HEK293 (cell line): ENCODE measurements around the gene MYO7A.

Experiments
- CTCF ChIA-PET: fragments of 350-600 bp; formaldehyde crosslinking; extraction: SDS; loops from one replicate; lab custom pipeline; 2021; ENCODE audit warnings: antibody characterized with exemption; lab: Yijun Ruan, JAX
- POLR2A ChIA-PET: fragments of 300-600 bp; formaldehyde crosslinking; extraction: SDS; loops from one replicate; lab custom pipeline; 2020; ENCODE audit warnings: antibody characterized with exemption, inconsistent platforms; lab: Yijun Ruan, JAX
- H3K27ac ChIP-seq: fragments of 200-500 bp; sonication (Bioruptor generic); 2 replicates; pipeline ENCODE4 v1.5.1; 2014; ENCODE audit warnings: low read depth, low read length, control low read depth, inconsistent platforms; ENCODE audit errors: extremely low read depth
- H3K36me3 ChIP-seq, 2 experiments: fragments of 200-500 bp in 1 of 2; sonication (Bioruptor generic) in 1 of 2; 1 replicate in 1 of 2; 2 replicates in 1 of 2; pipeline ENCODE4 v1.5.1; 2014 to 2017; ENCODE audit warnings: inconsistent platforms in 2 of 2, low read length in 2 of 2; ENCODE audit not compliant: control insufficient read depth in 2 of 2, insufficient read depth in 1 of 2
- H3K4me1 ChIP-seq: fragments of 200-500 bp; sonication (Bioruptor generic); 2 replicates; pipeline ENCODE4 v1.5.1; 2014; ENCODE audit warnings: mild to moderate bottlenecking, low read length, inconsistent platforms; ENCODE audit not compliant: control insufficient read depth, insufficient read depth
- H3K4me3 ChIP-seq: 2 replicates; pipeline ENCODE4 v1.5.1; 2011; ENCODE audit warnings: low read depth, mild to moderate bottlenecking, control low read depth, low read length, moderate library complexity
- H3K9me3 ChIP-seq: fragments of 200-500 bp; sonication (Bioruptor generic); 2 replicates; pipeline ENCODE4 v1.5.1; 2014; ENCODE audit warnings: low read depth, low read length, inconsistent platforms; ENCODE audit not compliant: control insufficient read depth, insufficient read depth
- CTCF ChIP-seq: fragments of 450-650 bp; formaldehyde crosslinking; IDR thresholded peaks from 2 replicates; pipeline ENCODE4 v1.5.1; 2016; ENCODE audit warnings: missing biosample characterization, missing genetic modification characterization
- EGR2 ChIP-seq: fragments of 450-650 bp; formaldehyde crosslinking; IDR thresholded peaks from 2 replicates; pipeline ENCODE4 v1.5.1; 2016; ENCODE audit warnings: low read depth, missing biosample characterization, missing genetic modification characterization
- PRDM2 ChIP-seq: fragments of 450-650 bp; formaldehyde crosslinking; IDR thresholded peaks from 2 replicates; pipeline ENCODE4 v1.5.1; 2016; ENCODE audit warnings: missing biosample characterization, missing genetic modification characterization, borderline replicate concordance
- REST ChIP-seq: fragments of 450-650 bp; formaldehyde crosslinking; IDR thresholded peaks from 2 replicates; pipeline ENCODE4 v1.5.1; 2016; ENCODE audit warnings: missing biosample characterization, missing genetic modification characterization
- SP2 ChIP-seq: fragments of 450-650 bp; formaldehyde crosslinking; IDR thresholded peaks from 2 replicates; pipeline ENCODE4 v1.5.1; 2016; ENCODE audit warnings: missing biosample characterization, missing genetic modification characterization
- ZBTB17 ChIP-seq: fragments of 450-650 bp; formaldehyde crosslinking; IDR thresholded peaks from 2 replicates; pipeline ENCODE4 v1.5.1; 2016; ENCODE audit warnings: missing biosample characterization, missing genetic modification characterization
- ZBTB7A ChIP-seq: fragments of 450-650 bp; formaldehyde crosslinking; IDR thresholded peaks from 2 replicates; pipeline ENCODE4 v1.5.1; 2016; ENCODE audit warnings: low read depth, missing biosample characterization, missing genetic modification characterization
- ZFHX2 ChIP-seq: fragments of 450-650 bp; formaldehyde crosslinking; conservative IDR thresholded peaks from 2 replicates; pipeline ENCODE4 v1.5.1; 2016; ENCODE audit warnings: missing biosample characterization, missing genetic modification characterization
- ZFP69B ChIP-seq: fragments of 450-650 bp; formaldehyde crosslinking; IDR thresholded peaks from 2 replicates; pipeline ENCODE4 v1.5.1; 2016; ENCODE audit warnings: missing biosample characterization, missing genetic modification characterization
- ZNF138 ChIP-seq: fragments of 450-650 bp; formaldehyde crosslinking; IDR thresholded peaks from 2 replicates; pipeline ENCODE4 v1.5.1; 2016; ENCODE audit warnings: missing biosample characterization, missing genetic modification characterization, borderline replicate concordance
- ZNF19 ChIP-seq: fragments of 450-650 bp; formaldehyde crosslinking; IDR thresholded peaks from 2 replicates; pipeline ENCODE4; 2016; ENCODE audit warnings: missing biosample characterization, missing genetic modification characterization, low read depth
- ZNF239 ChIP-seq: fragments of 450-650 bp; formaldehyde crosslinking; IDR thresholded peaks from 2 replicates; pipeline ENCODE4 v1.5.1; 2016; ENCODE audit warnings: missing biosample characterization, missing genetic modification characterization
- ZNF24 ChIP-seq: fragments of 450-650 bp; formaldehyde crosslinking; IDR thresholded peaks from 2 replicates; pipeline ENCODE4 v1.5.1; 2016; ENCODE audit warnings: missing biosample characterization, missing genetic modification characterization
- ZNF501 ChIP-seq: fragments of 450-650 bp; formaldehyde crosslinking; IDR thresholded peaks from 2 replicates; pipeline ENCODE4 v1.5.1; 2016; ENCODE audit warnings: missing biosample characterization, missing genetic modification characterization
- ZNF513 ChIP-seq: fragments of 450-650 bp; IDR thresholded peaks from 2 replicates; pipeline ENCODE4 v1.5.1; 2018; ENCODE audit warnings: missing biosample characterization, missing genetic modification characterization
- ZNF561 ChIP-seq: fragments of 450-650 bp; IDR thresholded peaks from 2 replicates; pipeline ENCODE4 v1.5.1; 2018; ENCODE audit warnings: missing biosample characterization, missing genetic modification characterization, borderline replicate concordance
- ZNF571 ChIP-seq: fragments of 450-650 bp; formaldehyde crosslinking; IDR thresholded peaks from 2 replicates; pipeline ENCODE4 v1.5.0; 2017; ENCODE audit warnings: missing biosample characterization, missing genetic modification characterization
- ZNF600 ChIP-seq: fragments of 450-650 bp; formaldehyde crosslinking; IDR thresholded peaks from 2 replicates; pipeline ENCODE4 v1.5.1; 2016; ENCODE audit warnings: missing biosample characterization, missing genetic modification characterization
- ZNF626 ChIP-seq: fragments of 450-650 bp; sonication (Bioruptor Pico); formaldehyde crosslinking; IDR thresholded peaks from 2 replicates; pipeline ENCODE4 v1.5.1; 2018; ENCODE audit warnings: missing biosample characterization, missing genetic modification characterization, inconsistent platforms
- ZSCAN4 ChIP-seq: fragments of 450-650 bp; formaldehyde crosslinking; IDR thresholded peaks from 2 replicates; pipeline ENCODE4 v1.5.1; 2017; ENCODE audit warnings: missing biosample characterization, missing genetic modification characterization

Gene MYO7A

GRCh38 chr11:77196961-77197360 lies 68.9 kb downstream of the MYO7A start:
- Histone ChIP-seq H3K4me3 (no peak overlapping the region), H3K4me1 (no peaks in the 10 kb centered on the region), H3K27ac (no peak overlapping the region), H3K9me3 (no peaks in the 10 kb centered on the region), H3K36me3 (no peaks in the 10 kb centered on the region)
- ChIA-PET CTCF (interaction anchor here (0.6 to 3.9 kb wide), 8 partner anchors 9 to 790 kb away, joined by 3 to 40 read pairs (median 4); no protein-coding TSS in a partner anchor), POLR2A (interaction anchor here (0.6 to 1.8 kb wide), 2 partner anchors 8 to 25 kb away, joined by 3 to 5 read pairs; no protein-coding TSS in a partner anchor)
- TF ChIP-seq ZFP69B (tag by site-specific recombination), result no peak
- peak; percentile 57; the same call in 1 of the 2 replicates for TF ChIP-seq EGR2
- TF ChIP-seq ZFHX2 (tag by site-specific recombination), result peak; percentile 71

DNA sequence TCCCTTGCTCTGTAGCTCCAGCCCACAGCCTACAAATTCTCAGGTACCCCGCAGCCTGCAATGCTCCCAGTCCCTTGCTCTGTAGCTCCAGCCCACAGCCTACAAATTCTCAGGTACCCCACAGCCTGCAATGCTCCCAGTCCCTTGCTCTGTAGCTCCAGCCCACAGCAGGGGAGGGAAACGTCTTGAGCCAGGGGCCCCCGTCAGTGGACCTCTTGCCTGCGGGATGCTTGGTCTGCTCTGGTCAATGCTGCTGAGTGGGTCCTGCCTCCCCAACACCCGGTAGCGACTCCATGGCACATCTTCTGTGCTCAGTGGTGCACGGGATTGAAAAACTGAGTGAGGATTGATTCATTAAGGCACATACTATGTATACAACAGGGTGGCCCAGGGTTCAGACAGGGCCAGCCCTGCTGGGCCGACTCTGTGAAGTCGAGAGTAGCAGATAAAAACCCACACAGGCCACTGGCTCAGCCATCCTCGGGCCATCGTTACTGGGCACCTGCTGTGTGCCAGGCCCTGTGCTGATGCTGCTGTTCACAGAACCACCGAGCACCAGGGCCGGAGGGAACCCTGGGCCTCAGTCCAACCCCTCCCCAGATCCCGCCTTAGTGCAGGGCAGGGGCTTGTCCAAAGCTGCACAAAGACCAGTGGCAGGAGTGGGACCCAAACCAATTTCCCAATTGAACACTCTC lies 69.7 kb downstream of the MYO7A start:
- Histone ChIP-seq H3K9me3 (no peaks in the 10 kb centered on the region), H3K4me1 (no peaks in the 10 kb centered on the region), H3K4me3 (no peak overlapping the region), H3K27ac (no peak overlapping the region), H3K36me3 (no peaks in the 10 kb centered on the region)
- CTCF ChIA-PET, result interaction anchor here (0.6 to 3.0 kb wide), 10 partner anchors 9 to 601 kb away, joined by 3 to 18 read pairs (median 4); no protein-coding TSS in a partner anchor
- POLR2A ChIA-PET, result interaction anchor here (0.6 kb wide), 1 partner anchor 24 kb away, joined by 3 read pairs; no protein-coding TSS in a partner anchor
- TF ChIP-seq ZNF138 (tag by site-specific recombination) (no peak), CTCF (no peak), ZNF561 (no peak), ZNF571 (no peak), ZNF626 (no peak), REST (tag by site-specific recombination) (no peak), SP2 (no peak), ZNF513 (no peak), ZNF501 (tag by site-specific recombination) (no peak), ZBTB7A (tag by site-specific recombination) (no peak), ZNF239 (tag by site-specific recombination) (no peak), ZNF600 (no peak), ZNF19 (tag by site-specific recombination) (no peak), ZNF24 (no peak), PRDM2 (no peak), ZSCAN4 (no peak), ZBTB17 (tag by site-specific recombination) (no peak)
